K562 (cell line): ENCODE results near the gene POLR1C. TPM values are rescaled to one million over a fixed set of nuclear protein-coding genes. Genes with fewer than 3 reads are reported as not detected.
"Not testable (repeated sequence)": the region's sequence is repeated elsewhere in the genome, so short reads cannot be mapped to it uniquely, and the experiment has no call there.

Experiments used
- ATAC-seq: fragments of 200-7000 bp; cut with Tn5 transposase; 3 replicates; pipeline ENCODE4 v1.9.1; 2020; ENCODE audit warnings: moderate library complexity
- BruUV-seq: library from RNA; stranded (reverse); fragments of 400-500 nt; replicated peaks from 2 replicates; lab custom pipeline; 2021; lab: Mats Ljungman, UMichigan
- CTCF ChIA-PET: fragments of 300-600 bp; formaldehyde crosslinking; extraction: SDS; loops from one replicate; lab custom pipeline; 2021; ENCODE audit warnings: low intra/inter-chr PET ratio; lab: Yijun Ruan, JAX
- POLR2A ChIA-PET: fragments of 300-600, 350-650 bp; sonication (Branson Sonifier 250); formaldehyde crosslinking; extraction: SDS; loops from one replicate; lab custom pipeline; 2021; ENCODE audit warnings: antibody characterized with exemption, inconsistent platforms; lab: Yijun Ruan, JAX
- DNase-seq, 4 experiments: peaks; one replicate each; pipeline versions ENCODE4 v3.0.0 to v3.0.0-alpha.2; 2011 to 2018; ENCODE audit warnings: low spot score in 3 of 4, mixed read lengths in 3 of 4; ENCODE audit errors: extremely low read depth in 1 of 4
- FAIRE-seq: peaks from 2 replicates; lab custom pipeline; 2011; peaks lifted over from hg19 to GRCh38; lab: Jason Lieb, UNC
- H2AFZ ChIP-seq: 2 replicates; pipeline ENCODE4 v1.6.0; 2011; ENCODE audit warnings: low read depth, low read length, control low read depth, inconsistent platforms
- H3K27ac ChIP-seq: fragments of 200-600 bp; 3 replicates; pipeline ENCODE4 v1.8.0; 2011; ENCODE audit warnings: low read depth, mild to moderate bottlenecking, control low read depth, inconsistent platforms, low read length, moderate library complexity, mixed read lengths; ENCODE audit errors: extremely low read depth
- H3K27me3 ChIP-seq, 2 experiments: fragments of 300-600 bp in 1 of 2; 2 replicates in 1 of 2; 3 replicates in 1 of 2; pipeline versions ENCODE4 v1.6.0 to v1.8.0; 2011; ENCODE audit warnings: inconsistent platforms in 2 of 2, low read length in 2 of 2, mild to moderate bottlenecking in 1 of 2, mixed read lengths in 1 of 2, moderate library complexity in 1 of 2; ENCODE audit not compliant: control insufficient read depth in 2 of 2, insufficient read depth in 2 of 2
- H3K36me3 ChIP-seq: fragments of 300-600 bp; 3 replicates; pipeline ENCODE4 v1.8.0; 2011; ENCODE audit warnings: mild to moderate bottlenecking, low read length, inconsistent platforms; ENCODE audit not compliant: control insufficient read depth, insufficient read depth
- H3K4me1 ChIP-seq, 2 experiments: fragments of 200-600 bp in 1 of 2; replicated peaks in 1 of 2; 2 replicates in 1 of 2; 3 replicates in 1 of 2; pipeline versions ENCODE4 v1.5.1 to v1.8.0; 2011; ENCODE audit warnings: inconsistent platforms in 2 of 2, low read length in 2 of 2, mild to moderate bottlenecking in 1 of 2, mixed read lengths in 1 of 2, moderate library complexity in 1 of 2; ENCODE audit not compliant: control insufficient read depth in 2 of 2, insufficient read depth in 2 of 2
- H3K4me2 ChIP-seq: 2 replicates; pipeline ENCODE4 v1.6.1; 2011; ENCODE audit warnings: low read length, control low read depth, inconsistent platforms, mixed read lengths; ENCODE audit not compliant: insufficient read depth
- H3K4me3 ChIP-seq: fragments of 200-600 bp; sonication (generic), shearing (Covaris generic); 2 replicates; pipeline ENCODE4 v1.5.1; 2016; ENCODE audit warnings: control low read depth, inconsistent platforms
- H3K79me2 ChIP-seq: fragments of 200-600 bp; 3 replicates; pipeline ENCODE4 v1.8.0; 2011; ENCODE audit warnings: low read length, inconsistent platforms; ENCODE audit not compliant: control insufficient read depth, insufficient read depth
- H3K9ac ChIP-seq, 2 experiments: 2 replicates each; pipeline versions ENCODE4 v1.6.0 to v1.6.1; 2011; ENCODE audit warnings: low read depth in 2 of 2, low read length in 2 of 2, control low read depth in 1 of 2, inconsistent platforms in 1 of 2, mild to moderate bottlenecking in 1 of 2, mixed read lengths in 1 of 2; ENCODE audit not compliant: insufficient read depth in 1 of 2
- H3K9me1 ChIP-seq: one replicate; pipeline ENCODE4 v1.6.0; 2011; ENCODE audit warnings: inconsistent platforms, mild to moderate bottlenecking, low read length, moderate library complexity; ENCODE audit not compliant: control insufficient read depth, insufficient read depth
- H3K9me3 ChIP-seq: replicated peaks from 2 replicates; pipeline ENCODE4 v1.5.1; 2011; ENCODE audit warnings: low read depth, low read length, inconsistent platforms; ENCODE audit not compliant: control insufficient read depth, insufficient read depth
- H4K20me1 ChIP-seq: replicated peaks from 2 replicates; pipeline ENCODE4 v1.6.1; 2011; ENCODE audit warnings: low read length, inconsistent platforms, mixed read lengths; ENCODE audit not compliant: control insufficient read depth, insufficient read depth
- CEBPB ChIP-seq: fragments of 450-650 bp; IDR thresholded peaks from 2 replicates; pipeline ENCODE4 v1.6.1; 2016; ENCODE audit warnings: missing genetic modification characterization, missing compliant biosample characterization
- HIVEP1 ChIP-seq: fragments of 250-450 bp; sonication (Bioruptor Pico); IDR thresholded peaks from 2 replicates; pipeline ENCODE4 v1.4.0; 2020; ENCODE audit warnings: mild to moderate bottlenecking
- THRAP3 ChIP-seq: fragments of 450-650 bp; IDR thresholded peaks from 2 replicates; pipeline ENCODE4 v1.6.1; 2016; ENCODE audit warnings: mild to moderate bottlenecking, inconsistent platforms, borderline replicate concordance
- ZNF121 ChIP-seq: sonication (generic); formaldehyde crosslinking; conservative IDR thresholded peaks from 2 replicates; pipeline ENCODE4 v1.8.0; 2022; ENCODE audit warnings: missing genetic modification reagents
- ZNF282 ChIP-seq: sonication (generic); formaldehyde crosslinking; IDR thresholded peaks from 2 replicates; pipeline ENCODE4 v1.8.1; 2023; ENCODE audit warnings: missing genetic modification reagents
- ZNF76 ChIP-seq: fragments of 250-450 bp; sonication (Bioruptor Pico); IDR thresholded peaks from 2 replicates; pipeline ENCODE4 v1.4.0; 2020; ENCODE audit warnings: mild to moderate bottlenecking, moderate library complexity, borderline replicate concordance
- WGBS: fragments of 100-300 bp; shearing (Covaris generic); methylation state at CpG from one replicate; pipeline ENCODE4 v1.1.6; 2016; ENCODE audit warnings: low coverage, mixed read lengths; ENCODE audit not compliant: insufficient coverage; ENCODE audit errors: missing lambda C conversion rate; 5-methylcytosine and 5-hydroxymethylcytosine counted together
- in situ Hi-C: fragments of 300-500 bp; cut with MboI; formaldehyde crosslinking; loops from 4 replicates; pipeline ENCODE4 v1.15.0; 2018; ENCODE audit warnings: inconsistent platforms, mixed read lengths
- intact Hi-C: fragments of 100-400 bp; cut with micrococcal nuclease; formaldehyde crosslinking; loops from 2 replicates; pipeline ENCODE4 v1.14.2; 2022
- polyA plus RNA-seq, 8 experiments: library from polyadenylated mRNA; depleted of rRNA in 4 of 8; stranded (reverse) in 5 of 8; unstranded in 3 of 8; fragments of >200 nt; fragmentation: Nextera tagmentation in 2 of 8; fragmentation: Illumina TruSeq in 1 of 8; extraction: Ambion mirVana in 2 of 8; extraction: Trizol in 1 of 8; gene quantifications; 2 replicates each; pipeline versions ENCODE4 v1.2.1 to v1.2.3, GENCODE V29; 2011 to 2014; ENCODE audit warnings: inconsistent platforms in 1 of 8, missing spikeins in 1 of 8
- total RNA-seq, 7 experiments: library from RNA; depleted of rRNA in 6 of 7; stranded (reverse); fragments of >200 nt in 6 of 7; fragmentation: Illumina TruSeq in 2 of 7; extraction: Trizol in 2 of 7; gene quantifications; 2 replicates each; pipeline versions ENCODE4 v1.2.1 to v1.2.3, GENCODE V29; 2011 to 2021; ENCODE audit warnings: low replicate concordance in 1 of 7
- TF ChIP-seq, protein P1 (sequence below): fragments of 450-650 bp; conservative IDR thresholded peaks from 2 replicates; pipeline ENCODE4 v1.6.1; 2016; ENCODE audit warnings: missing genetic modification characterization, low read depth, mild to moderate bottlenecking, missing compliant biosample characterization, moderate library complexity
- TF ChIP-seq, protein P2 (sequence below): fragments of 250-450 bp; sonication (Bioruptor Pico); IDR thresholded peaks from 2 replicates; pipeline ENCODE4 v1.5.0; 2022; ENCODE audit warnings: mild to moderate bottlenecking

The POLR1C gene
- total and polyA plus RNA-seq, 9 of the 15 experiments (the other 6 are each of a cell fraction or from before 2014, with no cell fraction given), result 83.5 to 429 (median 120) TPM

DNA sequence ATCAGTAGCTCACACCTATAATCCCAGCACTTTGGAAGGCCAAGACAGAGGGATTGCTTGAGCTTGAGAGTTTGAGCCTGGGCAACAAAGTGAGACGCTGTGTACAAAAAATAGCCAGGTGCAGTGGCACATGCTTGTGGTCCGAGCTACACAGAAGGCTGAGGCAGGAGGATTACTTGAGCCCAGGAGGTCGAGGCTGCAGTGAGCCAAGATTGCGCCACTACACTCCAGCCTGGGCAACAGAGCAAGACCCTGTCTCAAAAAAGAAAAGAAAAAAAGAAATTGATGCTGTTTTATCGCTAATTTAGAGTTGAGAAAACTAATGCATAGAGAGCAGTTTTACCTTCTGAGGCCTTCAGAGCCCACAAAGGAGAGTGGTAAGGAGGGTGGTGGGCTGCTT lies 18.6 kb upstream of the POLR1C start:
- H3K79me2 ChIP-seq, H3K9me3 ChIP-seq, H3K27ac ChIP-seq, ATAC-seq, H2AFZ ChIP-seq, FAIRE-seq, in situ Hi-C loops, BruUV-seq, intact Hi-C loops, DNase-seq, H3K27me3 ChIP-seq, H3K9ac ChIP-seq, H3K4me2 ChIP-seq, H3K4me3 ChIP-seq, H3K9me1 ChIP-seq: not testable (repeated sequence)
- peaks cover 54% of the 10 kb centered on the region; the same call in 2 of the 3 replicates for H3K36me3 ChIP-seq
- ChIA-PET POLR2A (interaction anchor here (0.5 to 1.8 kb wide), 4 partner anchors 9 to 130 kb away, joined by 3 to 4 read pairs (median 4); no protein-coding TSS in a partner anchor), CTCF (interaction anchor here (1.0 kb wide), 1 partner anchor 44 kb away, joined by 4 read pairs; no protein-coding TSS in a partner anchor)
- H3K4me1 ChIP-seq, result peaks cover 16 to 24% of the 10 kb centered on the region in 2 experiments
- H4K20me1 ChIP-seq, result peaks cover 21% of the 10 kb centered on the region
- 83% methylated on average over 5 of the region's 5 CpGs for WGBS
- TF ChIP-seq ZNF121 (CRISPR knock-in tag), result peak; percentile 9; the same call in 1 of the 2 replicates
- TF ChIP-seq CEBPB (tag), result peak; percentile 33

DNA sequence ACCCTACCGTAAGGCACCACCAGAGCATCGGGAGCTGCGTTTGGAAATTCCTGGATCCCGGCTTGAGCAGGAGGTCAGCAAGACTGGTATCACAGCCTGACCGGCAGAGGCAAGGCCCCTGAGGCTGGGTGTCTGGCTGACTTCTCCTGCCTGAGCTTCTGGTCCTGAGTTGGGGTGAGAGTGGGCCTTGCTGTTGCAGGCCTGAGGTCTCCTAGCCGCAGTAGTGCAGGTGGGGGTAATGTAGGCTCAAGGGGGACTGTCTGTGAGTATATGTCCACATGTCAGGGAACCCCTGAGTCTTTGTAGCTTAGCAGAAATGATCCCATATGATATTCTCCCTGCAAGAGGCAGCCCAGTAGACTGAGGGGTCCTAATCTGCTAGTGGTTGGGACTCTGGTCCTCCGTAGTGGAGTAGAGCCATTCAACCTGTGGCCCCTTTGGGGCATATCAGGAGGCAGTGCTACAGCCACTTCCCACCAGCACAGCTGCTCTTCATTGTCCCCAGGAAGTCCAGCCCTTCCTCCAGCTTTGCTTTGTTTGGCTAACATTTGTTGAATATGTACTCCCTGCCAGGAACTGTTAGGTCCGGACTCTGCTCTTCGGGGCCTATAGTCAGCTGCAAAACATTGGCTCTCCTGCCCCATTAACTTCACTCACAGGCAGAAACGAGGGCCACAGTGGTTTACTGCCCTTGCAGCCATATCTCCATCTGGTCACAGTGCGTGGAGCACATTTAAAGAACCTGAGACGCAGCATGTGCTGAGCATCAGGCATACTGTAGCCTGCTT lies 17.7 kb upstream of the POLR1C start:
- BruUV-seq, result no TSS peak
- Histone ChIP-seq H2AFZ (no peak overlapping the region), H3K4me3 (no peak overlapping the region), H3K27me3 (no peaks in the 10 kb centered on the region), H3K9ac (peak overlapping the region in 1 of 2 experiments; percentile 58; a peak in 1 of 4 replicates), H3K4me2 (no peak overlapping the region), H3K9me3 (no peaks in the 10 kb centered on the region), H3K9me1 (peaks cover 3% of the 10 kb centered on the region), H3K79me2 (no peaks in the 10 kb centered on the region), H4K20me1 (peaks cover 16% of the 10 kb centered on the region), H3K27ac (no peak overlapping the region), H3K4me1 (peaks cover 9 to 19% of the 10 kb centered on the region in 2 experiments), H3K36me3 (peaks cover 61% of the 10 kb centered on the region; the same call in 2 of the 3 replicates)
- no peak for FAIRE-seq
- no peak for ATAC-seq
- no peak for DNase-seq
- POLR2A ChIA-PET, result interaction anchor here (0.7 to 1.8 kb wide), 3 partner anchors 8 to 279 kb away, joined by 3 to 4 read pairs (median 3); no protein-coding TSS in a partner anchor
- intact Hi-C loops (no loop called here), in situ Hi-C loops (no loop called here)
- CTCF ChIA-PET, result interaction anchor here (1.0 kb wide), 1 partner anchor 45 kb away, joined by 4 read pairs; no protein-coding TSS in a partner anchor
- WGBS, result 85% methylated on average over 12 of the region's 12 CpGs
- TF ChIP-seq, protein P1, sequence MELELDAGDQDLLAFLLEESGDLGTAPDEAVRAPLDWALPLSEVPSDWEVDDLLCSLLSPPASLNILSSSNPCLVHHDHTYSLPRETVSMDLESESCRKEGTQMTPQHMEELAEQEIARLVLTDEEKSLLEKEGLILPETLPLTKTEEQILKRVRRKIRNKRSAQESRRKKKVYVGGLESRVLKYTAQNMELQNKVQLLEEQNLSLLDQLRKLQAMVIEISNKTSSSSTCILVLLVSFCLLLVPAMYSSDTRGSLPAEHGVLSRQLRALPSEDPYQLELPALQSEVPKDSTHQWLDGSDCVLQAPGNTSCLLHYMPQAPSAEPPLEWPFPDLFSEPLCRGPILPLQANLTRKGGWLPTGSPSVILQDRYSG (tag), result no peak
- TF ChIP-seq THRAP3 (no peak), ZNF76 (no peak), HIVEP1 (CRISPR knock-in tag) (no peak), ZNF282 (no peak)
- TF ChIP-seq, protein P2, sequence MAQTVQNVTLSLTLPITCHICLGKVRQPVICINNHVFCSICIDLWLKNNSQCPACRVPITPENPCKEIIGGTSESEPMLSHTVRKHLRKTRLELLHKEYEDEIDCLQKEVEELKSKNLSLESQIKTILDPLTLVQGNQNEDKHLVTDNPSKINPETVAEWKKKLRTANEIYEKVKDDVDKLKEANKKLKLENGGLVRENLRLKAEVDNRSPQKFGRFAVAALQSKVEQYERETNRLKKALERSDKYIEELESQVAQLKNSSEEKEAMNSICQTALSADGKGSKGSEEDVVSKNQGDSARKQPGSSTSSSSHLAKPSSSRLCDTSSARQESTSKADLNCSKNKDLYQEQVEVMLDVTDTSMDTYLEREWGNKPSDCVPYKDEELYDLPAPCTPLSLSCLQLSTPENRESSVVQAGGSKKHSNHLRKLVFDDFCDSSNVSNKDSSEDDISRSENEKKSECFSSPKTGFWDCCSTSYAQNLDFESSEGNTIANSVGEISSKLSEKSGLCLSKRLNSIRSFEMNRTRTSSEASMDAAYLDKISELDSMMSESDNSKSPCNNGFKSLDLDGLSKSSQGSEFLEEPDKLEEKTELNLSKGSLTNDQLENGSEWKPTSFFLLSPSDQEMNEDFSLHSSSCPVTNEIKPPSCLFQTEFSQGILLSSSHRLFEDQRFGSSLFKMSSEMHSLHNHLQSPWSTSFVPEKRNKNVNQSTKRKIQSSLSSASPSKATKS (CRISPR knock-in tag), result no peak
